CD4-positive, alpha-beta T cell treated with Interleukin-21 for 1 hour (primary cell): ENCODE measurements around the gene SCP2.
"Not testable (repeated sequence)": the region's sequence is repeated elsewhere in the genome, so short reads cannot be mapped to it uniquely, and the experiment has no call there.

ENCODE experiments used
- DNase-seq: peaks from one replicate; pipeline ENCODE4 v3.0.0-alpha.2; 2020

The SCP2 gene

DNA sequence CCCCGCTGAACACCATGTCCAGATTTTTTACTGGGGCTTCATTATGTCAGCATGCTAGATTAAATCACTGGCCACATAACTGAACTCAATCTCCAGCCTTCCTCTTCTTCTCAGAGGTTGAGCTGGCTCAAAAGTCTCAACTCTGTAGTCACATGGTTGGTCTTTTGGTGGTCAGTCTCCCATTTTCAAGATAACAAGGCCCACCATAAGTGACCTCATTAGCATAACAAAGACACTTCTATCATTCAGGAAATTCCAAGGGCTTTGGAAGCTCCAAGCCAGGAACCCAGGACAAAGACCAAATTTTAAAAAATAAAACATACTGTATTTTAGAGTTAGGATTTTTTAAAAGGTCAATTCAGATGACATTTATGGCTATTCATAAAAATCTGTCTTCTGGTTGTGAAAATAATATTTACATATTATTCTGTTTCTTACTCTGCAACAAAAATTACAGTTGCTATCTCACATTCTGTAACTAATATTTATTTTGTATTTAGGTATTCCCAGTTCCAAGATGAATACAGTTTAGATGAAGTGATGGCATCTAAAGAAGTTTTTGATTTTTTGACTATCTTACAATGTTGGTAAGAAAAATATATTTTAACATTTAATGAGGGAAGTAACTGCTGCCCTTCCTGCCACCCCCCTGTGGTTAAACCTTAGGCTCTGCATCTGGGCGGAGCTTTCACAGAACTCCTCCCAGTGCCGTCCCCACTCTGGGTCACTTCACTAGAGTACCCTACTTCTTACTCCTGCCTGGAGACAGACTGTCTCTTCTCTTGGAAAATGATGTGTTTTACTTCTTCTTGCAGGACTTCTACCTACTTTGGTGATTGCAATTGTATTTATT, 49.3 kb downstream of the SCP2 start:
- no peak for DNase-seq

DNA sequence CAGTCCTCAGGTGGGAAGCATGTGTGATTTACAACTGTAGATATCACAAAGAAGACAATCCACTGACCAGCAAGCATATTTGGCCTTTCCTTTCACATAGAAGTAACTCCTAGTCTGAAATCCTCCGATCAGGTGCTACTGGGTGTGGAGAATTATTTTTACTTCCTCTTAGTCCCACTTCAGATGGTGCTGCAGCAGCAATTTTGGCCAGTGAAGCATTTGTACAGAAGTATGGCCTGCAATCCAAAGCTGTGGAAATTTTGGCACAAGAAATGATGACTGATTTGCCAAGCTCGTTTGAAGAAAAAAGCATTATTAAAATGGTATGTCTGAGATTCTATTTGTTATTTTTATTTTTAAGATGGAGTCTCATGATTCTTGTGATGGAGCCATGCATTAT, 51.0 kb downstream of the SCP2 start:
- DNase-seq, result no peak

- not testable (repeated sequence) for DNase-seq
Observed at GRCh38 chr1:52992733-52993132, 65.7 kb downstream of the SCP2 start.

- no peak for DNase-seq
Observed at GRCh38 chr1:52994656-52995055, 67.6 kb downstream of the SCP2 start.

DNA sequence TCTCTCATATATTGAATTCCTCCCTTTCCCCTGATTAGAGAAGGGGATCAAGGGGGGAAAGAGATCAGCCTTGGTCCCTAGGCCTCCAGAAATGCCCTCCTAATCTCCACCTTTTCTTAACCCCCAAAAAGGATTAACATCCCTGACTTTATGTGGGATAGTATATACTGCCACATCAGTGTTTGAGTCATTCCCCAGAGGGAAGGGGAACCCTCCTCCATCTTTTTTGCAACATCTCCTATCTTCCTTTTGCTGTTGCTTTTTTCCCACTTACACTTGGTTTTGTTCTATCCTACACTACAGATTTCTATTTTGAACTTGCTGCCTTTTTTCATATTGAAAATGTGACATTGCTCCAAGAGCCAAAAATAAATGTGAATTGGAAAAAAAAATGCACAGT, 69.6 kb downstream of the SCP2 start:
- DNase-seq, result no peak

DNA sequence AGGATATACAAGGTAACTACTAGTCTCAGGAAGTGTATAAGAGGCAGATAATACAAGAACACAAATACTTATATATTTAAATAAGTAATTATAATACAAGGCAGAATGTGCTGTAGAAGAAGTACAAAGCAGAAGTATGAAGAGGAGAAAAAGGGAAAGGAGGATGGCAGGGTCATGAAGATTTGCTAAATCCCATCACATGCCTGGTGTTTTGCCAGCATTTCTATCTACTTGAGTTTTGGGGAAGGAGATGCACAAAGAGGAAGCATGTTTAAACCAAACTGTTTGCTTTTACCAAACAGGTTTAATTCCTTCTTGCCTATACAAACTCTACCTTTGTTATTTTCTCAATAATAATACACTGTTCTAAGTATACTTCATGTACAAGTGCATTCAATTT, 74.1 kb downstream of the SCP2 start:
- no peak for DNase-seq

DNA sequence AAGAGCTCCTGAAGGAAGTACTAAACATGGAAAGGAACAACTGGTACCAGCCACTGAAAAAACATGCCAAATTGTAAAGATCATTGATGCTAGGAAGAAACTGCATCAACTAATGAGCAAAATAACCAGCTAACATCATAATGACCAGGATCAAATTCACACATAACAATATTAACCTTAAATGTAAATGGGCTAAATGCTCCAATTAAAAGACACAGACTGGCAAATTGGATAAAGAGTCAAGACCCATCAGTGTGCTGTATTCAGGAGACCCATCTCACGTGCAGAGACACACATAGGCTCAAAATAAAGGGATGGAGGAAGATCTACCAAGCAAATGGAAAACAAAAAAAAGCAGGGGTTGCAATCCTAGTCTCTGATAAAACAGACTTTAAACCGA, 79.5 kb downstream of the SCP2 start:
- not testable (repeated sequence) for DNase-seq

DNA sequence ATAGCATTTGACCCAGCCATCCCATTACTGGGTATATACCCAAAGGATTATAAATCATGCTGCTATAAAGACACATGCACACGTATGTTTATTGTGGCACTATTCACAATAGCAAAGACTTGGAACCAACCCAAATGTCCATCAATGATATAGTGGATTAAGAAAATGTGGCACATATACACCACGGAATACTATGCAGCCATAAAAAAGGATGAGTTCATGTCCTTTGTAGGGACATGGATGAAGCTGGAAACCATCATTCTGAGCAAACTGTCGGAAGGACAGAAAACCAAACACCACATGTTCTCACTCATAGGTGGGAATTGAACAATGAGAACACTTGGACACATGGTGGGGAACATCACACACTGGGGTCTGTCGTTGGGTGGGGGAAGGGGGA, 83.2 kb downstream of the SCP2 start:
- DNase-seq, result not testable (repeated sequence)

- DNase-seq, result no peak
Observed at GRCh38 chr1:53011175-53011574, 84.1 kb downstream of the SCP2 start.

DNA sequence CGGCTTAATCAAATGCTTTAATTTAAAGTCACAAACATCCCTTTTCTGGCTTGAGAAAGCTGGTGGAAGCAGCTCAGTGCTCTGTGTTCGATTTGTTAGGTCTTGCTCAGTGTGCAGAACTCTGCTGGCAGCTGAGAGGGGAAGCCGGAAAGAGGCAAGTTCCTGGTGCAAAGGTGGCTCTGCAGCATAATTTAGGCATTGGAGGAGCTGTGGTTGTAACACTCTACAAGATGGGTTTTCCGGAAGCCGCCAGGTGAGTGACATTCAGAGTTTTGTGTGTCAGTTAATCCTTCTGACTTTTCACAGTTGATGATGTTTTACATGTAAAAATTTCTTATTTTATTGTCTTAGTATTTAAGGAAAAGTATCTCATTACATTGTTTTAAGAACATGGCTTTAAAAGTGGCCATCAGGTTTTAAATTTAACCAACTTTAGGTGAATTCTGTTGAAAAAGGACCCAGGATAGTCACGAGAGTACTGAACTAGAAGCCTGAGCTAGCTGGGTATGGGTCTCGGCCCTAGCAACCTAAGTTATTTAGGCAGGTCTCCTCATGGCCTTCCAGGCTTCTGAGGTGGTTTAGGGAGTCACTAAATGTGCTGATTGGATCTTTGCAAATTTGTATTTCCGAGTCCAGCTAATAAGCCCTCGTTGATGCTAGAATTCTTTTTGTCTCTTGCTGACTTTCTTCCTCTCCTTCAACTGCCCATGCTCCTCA, 87.9 kb downstream of the SCP2 start:
- peak; percentile 92 for DNase-seq

GRCh38 chr1:53015508-53015860, 88.4 kb downstream of the SCP2 start:
- DNase-seq, result no peak

DNA sequence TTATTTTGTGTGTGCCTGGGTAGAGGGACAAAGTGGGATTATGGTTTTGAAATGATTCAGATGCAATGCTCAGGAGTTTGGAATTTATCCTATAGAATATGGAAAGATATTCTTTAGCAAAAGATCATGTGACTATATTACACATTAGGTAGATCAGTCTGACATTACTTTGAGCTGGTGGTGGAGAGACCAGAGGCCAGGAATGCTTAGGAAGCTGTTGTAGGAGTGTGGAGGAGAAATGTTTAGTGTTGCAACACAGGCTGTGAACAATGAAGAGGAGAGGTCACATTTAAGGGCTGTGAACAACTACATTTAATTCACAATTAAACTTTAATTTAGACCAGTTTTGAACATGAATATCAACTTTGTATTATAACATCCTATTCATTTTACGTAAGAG, 89.6 kb downstream of the SCP2 start:
- DNase-seq, result no peak

GRCh38 chr1:53020588-53020987, 93.5 kb downstream of the SCP2 start:
- DNase-seq, result no peak

DNA sequence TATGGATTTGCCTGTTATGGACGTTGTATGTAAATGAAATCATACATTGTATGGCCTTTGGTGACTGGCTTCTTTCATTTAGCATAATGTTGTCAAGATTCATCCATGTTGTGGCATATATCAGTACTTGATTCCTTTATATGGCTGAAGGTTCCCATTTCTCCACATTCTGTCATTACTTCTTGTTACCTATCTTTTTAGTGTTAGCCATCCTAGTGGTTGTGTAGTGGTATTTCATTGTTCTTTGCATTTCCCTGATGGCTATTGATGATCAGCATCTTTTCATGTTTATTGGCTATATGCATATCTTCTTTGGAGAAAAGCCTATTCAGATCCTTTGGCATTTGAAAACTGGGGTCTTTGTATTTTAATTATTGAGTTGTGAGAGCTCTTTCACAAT, 95.1 kb downstream of the SCP2 start:
- DNase-seq, result no peak

DNA sequence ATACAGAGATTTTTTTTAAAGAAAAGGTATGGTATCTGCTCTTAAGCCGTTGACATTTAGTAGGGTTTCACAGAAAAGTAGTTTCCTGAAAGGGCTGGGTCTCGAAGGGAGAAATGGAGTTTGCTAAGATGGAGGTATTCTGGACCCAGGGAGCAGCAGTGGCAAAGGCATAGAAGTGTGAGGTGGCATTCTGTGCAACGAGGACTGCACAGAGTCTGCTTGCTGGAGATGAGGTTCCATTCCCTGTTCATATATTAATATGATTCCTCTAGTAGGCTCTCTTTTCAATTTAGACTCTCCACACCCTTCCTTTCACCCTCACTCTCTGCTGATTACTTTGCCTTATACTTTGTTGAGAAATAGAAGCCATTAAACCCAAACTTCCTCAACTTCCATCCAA, 96.5 kb downstream of the SCP2 start:
- DNase-seq, result no peak

- no peak for DNase-seq
Observed at GRCh38 chr1:53024117-53024516, 97.0 kb downstream of the SCP2 start.

DNA sequence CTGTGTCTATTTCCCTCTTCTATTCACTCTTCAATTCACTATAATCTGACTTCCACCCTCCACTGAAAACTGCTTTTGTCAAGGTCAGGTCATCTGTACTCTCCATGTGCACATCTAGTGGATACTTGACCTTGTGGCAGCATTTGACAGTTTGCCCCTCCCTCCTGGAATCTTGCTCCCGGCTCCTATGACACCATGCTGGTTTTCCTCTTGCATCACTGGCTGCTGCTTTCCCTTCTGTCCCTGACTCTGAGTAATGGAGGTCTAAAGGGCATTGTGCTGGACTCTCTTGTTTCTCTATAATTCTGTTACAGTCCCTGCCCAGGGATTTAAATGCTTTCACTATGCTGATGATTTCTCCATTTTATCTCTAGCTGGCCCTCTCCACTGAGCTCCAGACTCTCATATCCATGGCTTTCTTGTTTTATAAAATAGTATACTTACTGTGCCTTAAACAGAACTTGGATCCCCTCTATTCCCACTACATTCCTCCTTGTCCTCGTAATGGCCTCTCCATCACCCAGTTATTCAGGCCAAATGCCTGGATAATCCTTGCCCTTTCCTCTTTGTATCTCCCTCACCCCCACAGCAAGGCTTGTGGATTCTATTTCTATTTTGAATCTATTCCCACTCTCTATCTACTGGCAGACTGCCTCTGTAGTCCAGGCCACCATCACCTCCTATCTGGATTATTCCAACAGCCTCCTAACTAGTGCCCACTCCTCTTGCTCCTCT, 98.1 kb downstream of the SCP2 start:
- no peak for DNase-seq

GRCh38 chr1:53025769-53026112, 98.7 kb downstream of the SCP2 start:
- no peak for DNase-seq

DNA sequence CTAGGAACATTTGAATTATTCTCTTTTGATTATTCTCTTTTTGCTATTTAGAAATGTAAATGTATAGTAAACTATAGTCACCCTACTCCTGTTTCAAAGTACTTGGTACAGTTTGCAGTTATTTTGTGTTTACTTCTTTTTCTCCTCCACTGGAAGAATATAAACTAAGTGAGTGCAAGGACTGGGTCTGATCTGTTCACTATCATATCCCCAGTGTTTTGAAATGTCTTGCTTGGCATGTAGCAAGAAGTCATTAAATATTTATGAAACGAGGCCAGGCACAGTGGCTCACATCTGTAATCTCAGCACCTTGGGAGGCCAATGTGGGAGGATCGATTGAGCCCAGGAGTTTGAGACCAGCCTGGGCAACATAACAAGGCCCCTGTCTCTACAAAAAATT, 99.2 kb downstream of the SCP2 start:
- no peak for DNase-seq

DNA sequence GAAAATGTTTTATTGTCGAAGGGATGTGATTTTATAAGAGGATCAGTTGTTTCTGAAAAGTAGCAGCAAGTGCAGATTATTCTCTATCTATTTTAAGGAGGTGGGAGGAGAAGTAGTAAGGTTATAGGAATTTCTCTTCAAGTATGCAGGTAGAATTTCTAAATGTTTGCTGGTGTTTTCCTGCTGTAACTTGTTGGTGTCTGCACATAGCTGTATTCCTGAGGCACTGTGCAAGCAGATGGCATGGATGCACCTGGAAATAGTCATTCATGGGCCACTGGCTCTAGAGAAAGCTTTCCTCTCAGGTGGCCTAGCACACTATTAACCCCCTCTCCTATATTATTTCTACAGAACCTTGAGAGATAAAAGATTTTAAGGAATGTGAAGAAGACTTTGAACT, 104.7 kb downstream of the SCP2 start:
- no peak for DNase-seq

- no peak for DNase-seq
Observed at GRCh38 chr1:53037159-53037558, 110.1 kb downstream of the SCP2 start.

- DNase-seq, result no peak
Observed at GRCh38 chr1:53038566-53038965, 111.5 kb downstream of the SCP2 start.

GRCh38 chr1:53043271-53043670, 116.2 kb downstream of the SCP2 start:
- no peak for DNase-seq

DNA sequence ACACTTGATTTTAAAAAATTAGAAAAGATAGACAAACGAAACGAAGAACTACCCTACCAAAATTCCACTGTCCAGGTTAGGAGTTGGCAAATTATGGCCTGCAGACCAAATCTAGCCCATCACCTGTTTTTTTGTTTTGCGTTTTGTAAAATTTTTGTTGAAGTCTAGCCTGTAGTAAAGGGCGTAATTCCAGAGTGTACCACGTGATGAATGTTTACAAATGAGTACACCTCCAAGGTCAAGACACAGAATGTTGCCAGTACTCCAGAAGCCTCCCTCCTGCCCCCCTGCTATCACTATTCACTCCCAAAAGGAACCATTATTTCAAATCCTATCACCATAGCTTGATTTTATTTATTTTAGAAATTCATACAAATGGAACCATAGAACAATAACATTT, 117.8 kb downstream of the SCP2 start:
- DNase-seq, result no peak
